Tracheal epithelial cell (primary cell): ENCODE data around the gene SMAP2. TPM values are rescaled to one million over a fixed set of nuclear protein-coding genes. Genes with fewer than 3 reads are reported as not detected.

Experiments
- total RNA-seq: library from RNA; depleted of rRNA; stranded (reverse); fragments of >200 nt; gene quantifications from 2 replicates; pipeline ENCODE4 v1.2.1, GENCODE V29; 2014

Gene SMAP2
- 5.1 and 6.2 TPM in 2 replicates for total RNA-seq

DNA sequence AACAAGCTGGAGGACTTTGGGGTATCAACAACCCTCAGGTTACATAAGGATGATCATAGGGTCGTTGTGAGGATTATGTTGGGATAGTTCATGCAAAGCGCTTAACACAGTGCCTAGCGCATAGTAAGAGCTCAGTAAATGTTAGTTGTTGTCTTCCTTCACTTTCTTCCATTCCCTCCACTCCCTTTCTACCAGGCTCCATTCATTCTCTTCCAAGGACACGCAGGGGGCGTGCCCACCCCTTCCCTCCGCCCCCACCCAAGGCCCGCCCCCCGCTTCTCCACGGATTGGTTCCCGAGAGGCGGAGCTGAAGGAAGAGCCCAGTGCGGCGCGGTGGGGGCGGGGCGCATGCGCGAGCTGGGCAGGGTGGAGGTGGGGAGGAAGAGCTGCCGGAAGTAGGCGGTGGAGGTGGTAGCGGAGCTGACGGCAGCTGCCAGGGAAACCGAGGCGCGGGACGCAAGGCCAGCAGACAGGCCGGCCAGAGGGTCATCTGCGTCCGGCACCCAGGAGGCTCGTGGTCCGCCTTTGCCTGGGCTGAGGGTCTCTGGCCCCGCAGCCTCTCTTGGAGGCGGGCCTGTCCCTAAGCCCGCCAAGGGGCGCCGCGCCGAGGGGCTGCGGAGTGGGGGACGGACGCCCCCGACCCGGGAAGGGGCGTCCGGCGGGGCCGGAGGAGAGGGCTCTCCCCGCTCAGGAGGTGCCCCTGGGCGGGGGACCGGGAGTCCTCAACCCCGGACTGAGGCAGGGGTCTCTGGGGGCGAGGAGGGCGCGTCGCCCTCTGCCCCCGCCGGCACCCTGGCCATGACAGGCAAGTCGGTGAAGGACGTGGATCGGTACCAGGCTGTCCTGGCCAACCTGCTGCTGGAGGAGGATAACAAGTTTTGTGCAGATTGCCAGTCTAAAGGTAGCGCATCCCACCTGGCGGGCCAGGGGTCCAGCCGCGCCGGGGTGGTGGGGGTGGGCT, at the start of gene SMAP2:
Gene SMAP2 (plus strand): TSS at position 405 of the 961 bp plus-strand sequence. CDS start 394 bp downstream, at position 799.

DNA sequence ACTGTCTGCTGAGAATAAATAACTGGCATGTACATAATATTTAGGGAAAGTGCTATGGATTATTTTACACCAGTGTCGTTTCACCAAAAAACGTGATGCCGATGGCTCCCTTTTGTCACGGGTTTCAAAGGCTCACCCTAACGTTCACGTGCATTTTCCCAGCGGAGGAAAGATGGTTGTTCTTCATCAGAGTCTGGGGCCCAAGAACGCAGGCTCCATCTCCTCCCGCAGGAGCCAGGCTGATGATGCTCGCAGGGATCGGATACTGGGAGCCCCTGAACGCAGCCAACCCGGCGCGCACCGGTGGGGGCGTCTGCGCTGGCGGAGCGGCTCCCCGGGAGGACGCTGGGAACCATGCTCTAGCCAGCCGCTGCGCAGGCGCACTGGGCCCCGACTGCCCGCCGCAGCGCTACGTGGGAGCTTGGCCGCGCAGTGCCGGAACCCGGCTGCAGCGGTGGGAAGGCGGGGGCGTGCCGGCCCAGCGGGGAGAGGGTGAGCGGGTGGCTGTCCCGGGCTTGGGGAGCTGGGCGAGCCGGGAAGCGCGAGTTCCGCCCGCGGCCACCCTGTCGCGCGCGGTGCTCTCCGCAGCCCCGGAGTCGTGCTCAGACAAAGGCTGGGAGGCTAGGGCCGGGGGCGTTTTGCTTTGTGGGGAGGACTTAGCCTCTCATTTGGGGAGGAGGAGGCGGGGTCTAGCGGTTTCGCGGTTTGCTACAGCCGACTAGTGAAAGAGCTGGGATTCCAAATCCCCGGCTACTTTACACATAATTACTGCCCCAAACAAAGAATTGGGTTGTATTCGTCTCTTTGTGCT, 76.4 kb downstream of the SMAP2 start, which contains the start of gene ZFP69B:
Gene ZFP69B (plus strand): TSS at position 793 of the 811 bp plus-strand sequence. CDS start 486 bp downstream, outside the sequence.

Other genes starting within 250 kb of the SMAP2 start
- 30.1 and 37.1 TPM in 2 replicates for gene RLF, start 212.3 kb upstream of the SMAP2 start, total RNA-seq
- gene TMCO2, start 125.8 kb upstream of the SMAP2 start, total RNA-seq: 0.96 TPM in 1 of 2 replicates, not detected in the other
- gene ZMPSTE24, start 115.5 kb upstream of the SMAP2 start, total RNA-seq: 71.8 and 73.0 TPM in 2 replicates
- 0.96 TPM in 1 of 2 replicates, not detected in the other for gene COL9A2, start 56.4 kb upstream of the SMAP2 start, total RNA-seq
- 1.9 and 2.2 TPM in 2 replicates for gene ZFP69B, start 76.7 kb downstream of the SMAP2 start, total RNA-seq
- gene ZFP69, start 103.6 kb downstream of the SMAP2 start, total RNA-seq: 2.4 and 2.6 TPM in 2 replicates
- 2.1 and 4.1 TPM in 2 replicates for gene EXO5, start 135.0 kb downstream of the SMAP2 start, total RNA-seq
- gene ZNF684, start 157.9 kb downstream of the SMAP2 start, total RNA-seq: 1.7 and 2.8 TPM in 2 replicates